Measurements from ENCODE around the gene STIM2.
"Not testable (repeated sequence)": the region's sequence is repeated elsewhere in the genome, so short reads cannot be mapped to it uniquely, and the experiment has no call there.

Gene STIM2

DNA sequence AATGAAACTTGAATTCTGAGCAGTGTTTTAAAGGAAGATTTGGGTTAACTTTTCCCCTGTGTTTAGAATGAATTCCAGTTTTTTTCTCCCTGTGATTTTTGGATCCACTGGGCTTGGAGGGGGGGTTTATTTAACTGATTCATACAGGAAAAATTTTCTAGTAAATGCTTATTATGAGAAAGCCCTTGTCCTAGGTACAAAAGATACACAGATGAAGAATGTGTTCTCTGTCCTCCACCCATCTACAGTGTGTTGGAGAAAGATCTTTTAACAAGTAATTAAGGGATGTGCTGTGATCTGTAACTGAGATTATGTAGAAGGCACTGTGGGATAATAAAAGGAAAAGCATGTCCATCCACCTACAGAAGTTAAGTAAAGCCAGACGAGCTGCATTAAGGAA lies 103.9 kb downstream of the STIM2 start:
- Histone ChIP-seq H3K4me3 (ENCODE audit: low read depth, low read length, poor library complexity, severe bottlenecking) (no peak overlapping the region), H2AFZ (ENCODE audit: low read length) (no peak overlapping the region), H3K36me3 (ENCODE audit: insufficient read depth, low read length) (peaks cover 40% of the 10 kb centered on the region), H3K9me2 (ENCODE audit: low read depth, low read length) (no peaks in the 10 kb centered on the region), H3K4me2 (ENCODE audit: low read length) (no peak overlapping the region), H3K9me3 (ENCODE audit: low read length) (no peaks in the 10 kb centered on the region), H4K20me1 (ENCODE audit: insufficient read depth, low read length) (no peaks in the 10 kb centered on the region), H3K27me3 (ENCODE audit: insufficient read depth, low read length) (no peaks in the 10 kb centered on the region), H3K79me2 (ENCODE audit: insufficient read depth, low read length) (no peaks in the 10 kb centered on the region), H3K4me1 (ENCODE audit: insufficient read depth, low read length, severe bottlenecking) (no peaks in the 10 kb centered on the region), H3F3A (ENCODE audit: insufficient read depth, low read length) (no peaks in the 10 kb centered on the region), H3K9ac (ENCODE audit: low read length) (no peak overlapping the region), H3K27ac (ENCODE audit: low read depth, low read length, poor library complexity, severe bottlenecking) (no peak overlapping the region)
- TF ChIP-seq EZH2 (IDR thresholded peaks at IDR 0.05; ENCODE audit: borderline replicate concordance, low read length) (no peak), CTCF (IDR thresholded peaks at IDR 0.05; ENCODE audit: low read length) (no peak)

DNA sequence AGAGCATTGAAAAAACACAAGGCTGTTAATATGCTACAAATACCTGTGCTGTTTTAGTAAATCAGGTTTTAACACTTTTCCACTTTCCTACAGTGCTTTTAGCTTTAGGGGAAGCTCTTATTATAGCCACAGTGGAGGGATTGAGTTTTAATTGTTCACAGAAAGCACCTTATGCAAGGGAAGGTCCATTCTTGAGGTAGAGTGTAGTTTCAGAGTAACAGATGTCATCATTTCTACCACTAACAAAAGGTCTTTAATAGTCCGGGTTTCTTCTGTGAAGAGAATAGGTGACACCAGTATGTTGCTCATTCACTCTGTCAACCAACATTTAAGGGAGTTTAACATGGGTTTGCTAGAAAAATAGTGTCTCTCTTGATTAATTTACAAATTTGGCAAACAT lies 104.4 kb downstream of the STIM2 start:
- H3K27ac ChIP-seq (ENCODE audit: low read depth, low read length, poor library complexity, severe bottlenecking) = no peak overlapping the region
- no peak overlapping the region for H3K4me3 ChIP-seq (ENCODE audit: low read depth, low read length, poor library complexity, severe bottlenecking)
- H2AFZ ChIP-seq (ENCODE audit: low read length) = no peak overlapping the region
- H4K20me1 ChIP-seq (ENCODE audit: insufficient read depth, low read length) = no peaks in the 10 kb centered on the region
- TF ChIP-seq CTCF (IDR thresholded peaks at IDR 0.05; ENCODE audit: low read length) (no peak), EZH2 (IDR thresholded peaks at IDR 0.05; ENCODE audit: borderline replicate concordance, low read length) (no peak)
- no peaks in the 10 kb centered on the region for H3F3A ChIP-seq (ENCODE audit: insufficient read depth, low read length)
- no peaks in the 10 kb centered on the region for H3K9me3 ChIP-seq (ENCODE audit: low read length)
- H3K9me2 ChIP-seq (ENCODE audit: low read depth, low read length) = no peaks in the 10 kb centered on the region
- H3K4me2 ChIP-seq (ENCODE audit: low read length) = no peak overlapping the region
- no peaks in the 10 kb centered on the region for H3K27me3 ChIP-seq (ENCODE audit: insufficient read depth, low read length)
- H3K36me3 ChIP-seq (ENCODE audit: insufficient read depth, low read length) = peaks cover 38% of the 10 kb centered on the region
- no peaks in the 10 kb centered on the region for H3K79me2 ChIP-seq (ENCODE audit: insufficient read depth, low read length)
- H3K9ac ChIP-seq (ENCODE audit: low read length) = no peak overlapping the region
- no peaks in the 10 kb centered on the region for H3K4me1 ChIP-seq (ENCODE audit: insufficient read depth, low read length, severe bottlenecking)

GRCh38 chr4:26975464-26976181 lies 115.0 kb downstream of the STIM2 start:
- H3K9me2 ChIP-seq (ENCODE audit: low read depth, low read length); H3K27ac ChIP-seq (ENCODE audit: low read depth, low read length, poor library complexity, severe bottlenecking); H3K36me3 ChIP-seq (ENCODE audit: insufficient read depth, low read length); H3K4me3 ChIP-seq (ENCODE audit: low read depth, low read length, poor library complexity, severe bottlenecking); H3K9ac ChIP-seq (ENCODE audit: low read length); H3K4me2 ChIP-seq (ENCODE audit: low read length); H4K20me1 ChIP-seq (ENCODE audit: insufficient read depth, low read length); H3K27me3 ChIP-seq (ENCODE audit: insufficient read depth, low read length); H3K79me2 ChIP-seq (ENCODE audit: insufficient read depth, low read length); H3F3A ChIP-seq (ENCODE audit: insufficient read depth, low read length); H3K4me1 ChIP-seq (ENCODE audit: insufficient read depth, low read length, severe bottlenecking); H2AFZ ChIP-seq (ENCODE audit: low read length); H3K9me3 ChIP-seq (ENCODE audit: low read length): not testable (repeated sequence)

Data from OCI-LY1 (cell line).